Endothelial cell (in vitro differentiated cells): ENCODE data around the gene SFRP2. TPM values are rescaled to one million over a fixed set of nuclear protein-coding genes. Genes with fewer than 3 reads are reported as not detected.

ENCODE experiments used
- DNase-seq: peaks from one replicate; pipeline ENCODE4 v3.0.0; 2021; ENCODE audit warnings: low spot score
- H3K27ac Mint-ChIP-seq: one replicate; pipeline ENCODE4 v1.8.0; 2021; ENCODE audit warnings: mixed read lengths, inconsistent platforms; ENCODE audit not compliant: unreplicated experiment
- H3K27me3 Mint-ChIP-seq: one replicate; pipeline ENCODE4 v1.8.0; 2021; ENCODE audit warnings: mild to moderate bottlenecking, moderate library complexity, mixed read lengths, inconsistent platforms; ENCODE audit not compliant: unreplicated experiment
- H3K36me3 Mint-ChIP-seq: one replicate; pipeline ENCODE4 v1.8.0; 2021; ENCODE audit warnings: mild to moderate bottlenecking, low read depth, mixed read lengths, inconsistent platforms; ENCODE audit not compliant: unreplicated experiment
- H3K4me1 Mint-ChIP-seq: one replicate; pipeline ENCODE4 v1.8.0; 2021; ENCODE audit warnings: mild to moderate bottlenecking, mixed read lengths, inconsistent platforms; ENCODE audit not compliant: unreplicated experiment
- H3K4me3 Mint-ChIP-seq: one replicate; pipeline ENCODE4 v1.8.0; 2021; ENCODE audit warnings: mild to moderate bottlenecking, mixed read lengths, inconsistent platforms; ENCODE audit not compliant: unreplicated experiment
- H3K9me3 Mint-ChIP-seq: one replicate; pipeline ENCODE4 v1.8.0; 2021; ENCODE audit warnings: mixed read lengths, inconsistent platforms; ENCODE audit not compliant: unreplicated experiment
- total RNA-seq: library from RNA; stranded (reverse); fragmentation: NEBNext Ultra II Directional; extraction: Animal tissue kit (Norgen Biotek cat#: 25700); gene quantifications from one replicate; pipeline ENCODE4 v1.2.1, GENCODE V29; 2021; ENCODE audit not compliant: unreplicated experiment
- TF ChIP-seq, protein P1 (sequence below): fragments of 200-600 bp; sonication (generic); IDR thresholded peaks from one replicate; pipeline ENCODE4 v1.5.0; 2021; ENCODE audit warnings: antibody characterized with exemption; ENCODE audit not compliant: unreplicated experiment

The SFRP2 gene
- total RNA-seq, 1 donor from 2014 or later: 4.1 TPM

DNA sequence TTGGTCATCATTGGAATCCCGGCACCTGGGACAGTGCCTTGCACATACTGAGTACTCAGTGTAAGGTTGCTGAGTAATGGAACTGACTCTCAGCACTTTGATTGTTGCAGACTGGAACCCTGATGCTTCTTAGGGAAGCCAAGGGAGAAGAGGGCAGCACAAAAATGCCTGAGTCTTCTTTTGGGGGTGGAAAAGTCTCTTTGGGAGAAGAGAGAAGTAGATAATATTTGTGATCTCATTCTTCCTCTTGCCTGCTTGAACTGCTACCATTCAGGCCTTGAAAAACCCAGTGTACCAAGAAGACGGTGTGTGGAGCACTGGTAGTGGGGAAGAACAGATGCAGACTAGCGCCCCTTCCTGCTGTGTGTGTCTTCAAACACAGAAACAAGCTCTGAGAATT, 12.3 kb downstream of the SFRP2 start:
- Mint-ChIP-seq H3K4me3 (no peak overlapping the region), H3K36me3 (no peaks in the 10 kb centered on the region), H3K27ac (no peak overlapping the region), H3K9me3 (no peaks in the 10 kb centered on the region), H3K4me1 (peaks cover 16% of the 10 kb centered on the region), H3K27me3 (no peaks in the 10 kb centered on the region)
- TF ChIP-seq, protein P1, sequence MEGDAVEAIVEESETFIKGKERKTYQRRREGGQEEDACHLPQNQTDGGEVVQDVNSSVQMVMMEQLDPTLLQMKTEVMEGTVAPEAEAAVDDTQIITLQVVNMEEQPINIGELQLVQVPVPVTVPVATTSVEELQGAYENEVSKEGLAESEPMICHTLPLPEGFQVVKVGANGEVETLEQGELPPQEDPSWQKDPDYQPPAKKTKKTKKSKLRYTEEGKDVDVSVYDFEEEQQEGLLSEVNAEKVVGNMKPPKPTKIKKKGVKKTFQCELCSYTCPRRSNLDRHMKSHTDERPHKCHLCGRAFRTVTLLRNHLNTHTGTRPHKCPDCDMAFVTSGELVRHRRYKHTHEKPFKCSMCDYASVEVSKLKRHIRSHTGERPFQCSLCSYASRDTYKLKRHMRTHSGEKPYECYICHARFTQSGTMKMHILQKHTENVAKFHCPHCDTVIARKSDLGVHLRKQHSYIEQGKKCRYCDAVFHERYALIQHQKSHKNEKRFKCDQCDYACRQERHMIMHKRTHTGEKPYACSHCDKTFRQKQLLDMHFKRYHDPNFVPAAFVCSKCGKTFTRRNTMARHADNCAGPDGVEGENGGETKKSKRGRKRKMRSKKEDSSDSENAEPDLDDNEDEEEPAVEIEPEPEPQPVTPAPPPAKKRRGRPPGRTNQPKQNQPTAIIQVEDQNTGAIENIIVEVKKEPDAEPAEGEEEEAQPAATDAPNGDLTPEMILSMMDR: no peak
- DNase-seq: no peak

DNA sequence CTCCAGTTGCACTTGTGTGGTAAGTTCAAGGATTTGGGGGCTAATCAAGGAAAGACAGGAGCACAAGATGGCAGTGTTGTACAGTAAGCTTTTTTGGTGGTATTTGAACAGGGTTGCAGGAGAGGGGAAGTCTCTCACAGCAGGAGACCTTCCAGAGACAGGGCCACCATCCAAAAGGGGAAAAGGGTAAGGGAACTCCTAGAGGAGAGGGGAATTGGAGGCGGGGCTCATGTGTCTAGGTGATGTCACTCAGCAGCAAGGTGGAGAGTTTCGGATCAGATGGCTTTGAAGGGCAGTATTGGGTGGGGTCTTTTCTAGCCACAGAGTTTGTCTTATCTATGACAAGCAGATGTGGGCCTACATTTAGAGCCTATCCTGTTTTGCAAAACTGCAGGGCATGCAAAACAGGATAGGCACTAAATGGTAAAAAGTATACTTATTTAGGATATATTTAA, 15.6 kb downstream of the SFRP2 start:
- TF ChIP-seq, protein P1: no peak
- Mint-ChIP-seq H3K27me3 (no peaks in the 10 kb centered on the region), H3K36me3 (no peaks in the 10 kb centered on the region), H3K4me3 (no peak overlapping the region), H3K9me3 (no peaks in the 10 kb centered on the region), H3K27ac (no peak overlapping the region), H3K4me1 (peaks cover 14% of the 10 kb centered on the region)
- DNase-seq: no peak

DNA sequence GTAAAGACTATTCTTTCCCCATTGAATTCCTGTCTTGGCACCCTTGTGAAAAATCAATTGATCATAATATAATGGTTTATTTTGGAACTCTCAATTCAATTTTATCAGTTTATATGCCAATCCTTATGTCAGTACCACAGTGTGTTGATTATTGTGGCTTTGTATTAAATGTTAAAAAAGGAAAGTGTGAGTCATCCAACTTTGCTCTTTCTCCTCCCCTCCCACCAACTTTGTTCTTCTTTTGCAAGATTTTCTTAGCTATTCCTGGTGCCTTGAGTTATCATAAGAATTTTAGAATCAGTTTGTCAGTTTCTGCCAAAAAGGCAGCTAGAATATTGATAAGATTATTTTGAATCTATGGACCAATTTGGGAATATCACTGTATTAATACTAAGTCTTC, 17.8 kb downstream of the SFRP2 start:
- Mint-ChIP-seq H3K9me3 (no peaks in the 10 kb centered on the region), H3K4me1 (peaks cover 14% of the 10 kb centered on the region), H3K4me3 (no peak overlapping the region), H3K27ac (no peak overlapping the region), H3K27me3 (no peaks in the 10 kb centered on the region), H3K36me3 (no peaks in the 10 kb centered on the region)
- DNase-seq: no peak
- TF ChIP-seq, protein P1: no peak

DNA sequence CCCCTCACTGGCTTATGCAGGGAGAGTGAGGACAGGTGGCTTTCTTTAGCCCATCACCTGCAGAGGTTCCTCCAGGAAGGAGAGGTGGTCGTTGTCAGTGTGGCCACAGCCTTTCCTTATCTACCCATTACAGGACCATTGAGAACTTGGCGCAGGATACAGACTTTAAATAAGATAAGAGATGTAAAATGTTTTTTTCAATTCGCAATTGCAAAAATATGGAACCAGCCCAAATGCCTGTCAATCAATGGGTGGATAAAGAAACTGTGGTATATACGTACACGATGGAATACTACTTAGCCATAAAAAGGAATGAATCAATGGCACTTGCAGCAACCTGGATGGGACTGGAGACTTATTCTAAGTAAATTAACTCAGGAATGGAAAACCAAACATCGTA, 22.1 kb downstream of the SFRP2 start:
- no peak for DNase-seq
- Mint-ChIP-seq H3K27ac (no peak overlapping the region), H3K27me3 (no peaks in the 10 kb centered on the region), H3K9me3 (no peaks in the 10 kb centered on the region), H3K4me3 (no peak overlapping the region), H3K4me1 (no peaks in the 10 kb centered on the region), H3K36me3 (no peaks in the 10 kb centered on the region)
- TF ChIP-seq, protein P1: no peak

DNA sequence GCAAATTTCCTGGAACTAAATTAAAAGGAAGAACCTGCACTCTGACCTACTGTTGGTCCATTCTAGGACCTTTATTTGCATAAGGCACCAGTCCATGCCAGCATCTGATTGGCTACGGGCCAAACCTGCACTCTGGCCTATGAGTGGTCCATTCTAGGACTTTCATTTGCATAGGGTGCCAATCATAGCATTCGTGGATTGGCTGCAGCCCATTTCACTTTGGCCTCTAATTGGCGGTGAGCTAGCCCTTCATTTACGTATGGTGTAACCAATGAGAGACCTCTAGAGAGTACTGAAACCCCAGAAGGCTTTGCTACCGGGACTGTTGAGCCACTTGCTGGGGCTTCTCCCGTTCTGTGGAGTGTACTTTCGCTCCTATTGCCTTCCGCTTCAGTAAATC, 23.0 kb downstream of the SFRP2 start:
- Mint-ChIP-seq H3K36me3 (no peaks in the 10 kb centered on the region), H3K4me3 (no peak overlapping the region), H3K9me3 (no peaks in the 10 kb centered on the region), H3K4me1 (no peaks in the 10 kb centered on the region), H3K27me3 (no peaks in the 10 kb centered on the region), H3K27ac (no peak overlapping the region)
- no peak for DNase-seq
- TF ChIP-seq, protein P1: no peak
